ENCODE results near the gene MAD1L1.

- TF ChIP-seq CTCF (IDR thresholded peaks at IDR 0.05; ENCODE audit: insufficient read depth, low read length, poor library complexity, severe bottlenecking) (no peak), EZH2phosphoT487 (conservative IDR thresholded peaks at IDR 0.05; ENCODE audit: low read length) (no peak)
Measured at GRCh38 chr7:1847260-1848001, 385.3 kb downstream of the MAD1L1 start.
